HG03565 (cell line): Measurements from ENCODE around the gene PHF12.
"Not testable (repeated sequence)": the region's sequence is repeated elsewhere in the genome, so short reads cannot be mapped to it uniquely, and the experiment has no call there.

Experiments used
- ATAC-seq: cut with Tn5 transposase; IDR thresholded peaks from one replicate; pipeline ENCODE4 v1.9.1; 2021; ENCODE audit warnings: mild to moderate bottlenecking, moderate library complexity; ENCODE audit not compliant: unreplicated experiment

Gene PHF12

DNA sequence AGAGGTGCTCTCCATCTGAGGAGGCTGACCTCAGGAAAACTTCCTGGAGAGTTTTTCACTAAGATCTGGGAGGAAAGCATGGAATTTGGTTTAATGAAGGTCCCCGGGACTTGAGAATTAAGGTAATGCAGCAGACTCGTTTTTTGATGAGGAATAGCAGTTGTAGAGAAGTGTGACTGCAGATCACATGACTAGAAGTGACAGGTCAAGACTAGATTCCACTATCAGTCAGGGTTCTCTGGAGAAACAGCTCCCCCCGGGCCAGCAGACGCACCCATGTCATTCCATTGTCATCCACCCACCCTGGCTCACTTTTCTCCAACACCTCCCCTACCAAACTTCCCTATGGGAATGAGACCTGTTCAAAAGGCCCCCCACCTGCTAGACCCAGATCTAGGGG lies 46.5 kb downstream of the PHF12 start:
- ATAC-seq = no peak

DNA sequence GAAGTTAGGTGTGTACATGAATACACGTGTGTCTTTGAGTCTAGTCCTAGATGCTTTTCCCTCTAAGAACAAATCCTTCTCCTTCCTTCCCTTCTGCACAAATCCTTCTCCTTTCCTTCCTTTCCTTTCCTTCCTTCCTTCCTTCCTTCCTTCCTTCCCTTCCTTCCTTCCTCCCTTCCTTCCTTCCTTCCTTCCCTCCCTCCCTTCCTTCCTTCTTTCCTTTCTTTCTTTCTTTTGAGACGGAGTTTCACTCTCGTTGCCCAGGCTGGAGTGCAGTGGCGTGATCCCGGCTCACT lies 47.8 kb downstream of the PHF12 start:
- ATAC-seq = not testable (repeated sequence)

DNA sequence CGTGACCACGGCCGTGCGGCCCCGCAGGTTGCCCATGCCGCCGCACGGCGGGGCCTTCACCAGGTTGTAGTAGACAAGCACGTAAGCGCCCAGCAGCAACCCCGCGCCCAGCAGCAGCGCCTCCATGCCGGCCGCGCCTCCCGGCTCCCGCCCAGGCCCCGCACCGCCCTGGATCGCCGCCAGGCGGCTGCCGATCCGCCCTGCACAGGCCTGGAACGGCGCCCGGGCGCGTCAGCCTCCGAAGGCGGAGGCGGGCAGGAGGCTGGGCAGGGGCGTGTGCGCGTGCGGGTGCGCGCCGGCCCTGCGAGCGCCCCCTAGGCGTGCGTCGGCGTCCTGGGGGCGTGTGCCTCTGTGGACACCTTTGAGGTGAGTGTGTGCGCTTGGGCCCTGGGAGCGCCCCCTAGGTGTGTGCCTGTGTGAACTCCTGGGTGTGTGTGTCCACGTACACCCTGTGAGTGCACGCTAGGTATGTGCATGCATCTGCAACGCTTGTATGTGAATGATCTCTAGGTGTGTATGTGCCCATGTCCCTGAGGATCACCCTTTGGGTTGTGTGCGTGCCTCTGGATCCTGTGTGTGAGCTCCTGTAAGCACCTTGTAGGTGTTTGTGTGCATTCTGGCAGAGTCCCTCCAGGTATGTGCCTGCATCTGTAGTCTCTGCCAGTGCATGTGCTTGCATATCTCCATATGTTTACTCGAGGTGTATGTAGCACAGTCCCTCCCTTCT lies 48.3 kb downstream of the PHF12 start, which contains the start of gene DHRS13:
DHRS13 (minus strand) TSS at position 261 of the 727 bp plus-strand sequence; CDS start at position 126, 135 bp downstream.
- ATAC-seq = peak; percentile 82

DNA sequence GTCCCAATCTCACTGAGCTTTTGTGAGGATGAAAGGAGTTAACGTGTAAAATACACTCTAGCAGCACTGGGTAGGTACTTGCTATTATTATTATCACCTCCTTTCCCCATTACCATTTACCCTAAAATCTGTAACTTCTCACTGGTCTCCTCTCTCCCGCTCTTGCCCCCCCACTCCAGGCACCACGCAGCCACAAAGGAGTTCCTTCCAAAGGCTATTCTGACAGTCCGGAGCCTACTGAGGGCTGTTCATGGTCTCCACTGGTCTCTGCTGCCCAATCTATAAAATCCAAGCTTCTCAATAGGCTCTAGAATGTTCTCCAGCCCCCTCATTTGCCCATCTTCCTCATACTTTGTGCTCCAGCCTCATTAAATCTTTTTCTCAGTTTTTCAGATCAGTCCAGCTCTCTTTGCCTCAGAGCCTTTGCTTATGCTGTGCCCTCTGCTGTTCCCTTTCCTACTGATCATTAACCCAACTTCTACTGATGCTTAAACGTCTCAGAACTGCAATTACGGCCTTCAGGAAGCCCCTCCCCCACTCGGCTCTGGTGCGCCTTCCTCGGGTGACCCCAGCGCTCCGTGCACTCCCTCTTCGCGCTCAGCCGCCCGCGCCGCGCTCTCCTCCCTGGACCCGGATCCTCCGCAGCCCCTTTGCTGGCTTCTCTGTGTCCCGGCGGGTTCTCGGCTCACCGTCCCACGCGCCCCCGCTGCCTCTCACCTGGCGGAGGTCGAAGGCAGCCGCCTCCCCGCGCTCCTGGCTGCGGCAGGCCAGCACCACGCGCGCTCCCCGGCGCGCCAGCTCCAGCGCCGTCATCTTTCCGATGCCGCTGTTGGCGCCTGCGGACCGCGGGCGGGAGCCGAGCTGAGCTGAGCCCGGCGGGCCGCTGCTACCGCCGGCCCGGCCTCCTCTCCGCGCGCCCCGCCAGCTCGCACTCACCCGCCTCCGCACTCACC lies 49.2 kb downstream of the PHF12 start:
- ATAC-seq = peak; percentile 21

DNA sequence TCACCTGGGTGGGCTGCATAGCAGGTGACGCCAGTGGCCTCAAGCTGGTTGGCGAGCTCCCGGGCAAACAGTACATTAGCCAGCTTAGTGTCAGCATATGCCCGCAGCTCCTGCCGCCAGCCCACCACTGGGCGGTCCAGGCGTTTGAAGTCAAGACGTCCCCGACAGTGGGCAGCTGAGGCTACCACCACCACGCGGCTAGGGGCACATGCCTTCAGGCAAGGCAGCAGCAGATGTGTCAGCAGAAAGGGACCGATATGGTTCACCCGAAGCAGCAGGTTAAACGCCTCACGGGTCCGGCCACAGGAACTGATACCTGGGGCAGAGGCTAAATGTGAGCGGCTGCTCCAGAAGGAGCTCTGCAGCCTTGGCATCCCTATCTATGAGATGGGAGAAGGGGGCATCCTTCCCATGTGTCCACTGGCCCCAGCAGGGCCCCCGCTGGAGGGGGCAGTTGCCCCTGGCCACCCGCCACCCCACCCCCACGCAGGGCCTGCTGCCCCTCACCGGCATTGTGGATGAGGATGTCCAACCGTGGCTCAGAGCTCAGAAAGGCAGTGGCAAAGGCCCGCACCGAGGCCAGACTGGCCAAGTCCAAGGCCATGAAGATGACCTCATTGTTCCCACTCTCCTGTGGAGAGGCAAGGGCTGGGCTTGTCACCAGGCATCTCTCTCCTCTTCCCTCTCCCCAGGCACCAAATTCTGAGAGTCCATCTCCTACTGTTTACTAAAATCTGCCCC lies 50.2 kb downstream of the PHF12 start:
- ATAC-seq = no peak

DNA sequence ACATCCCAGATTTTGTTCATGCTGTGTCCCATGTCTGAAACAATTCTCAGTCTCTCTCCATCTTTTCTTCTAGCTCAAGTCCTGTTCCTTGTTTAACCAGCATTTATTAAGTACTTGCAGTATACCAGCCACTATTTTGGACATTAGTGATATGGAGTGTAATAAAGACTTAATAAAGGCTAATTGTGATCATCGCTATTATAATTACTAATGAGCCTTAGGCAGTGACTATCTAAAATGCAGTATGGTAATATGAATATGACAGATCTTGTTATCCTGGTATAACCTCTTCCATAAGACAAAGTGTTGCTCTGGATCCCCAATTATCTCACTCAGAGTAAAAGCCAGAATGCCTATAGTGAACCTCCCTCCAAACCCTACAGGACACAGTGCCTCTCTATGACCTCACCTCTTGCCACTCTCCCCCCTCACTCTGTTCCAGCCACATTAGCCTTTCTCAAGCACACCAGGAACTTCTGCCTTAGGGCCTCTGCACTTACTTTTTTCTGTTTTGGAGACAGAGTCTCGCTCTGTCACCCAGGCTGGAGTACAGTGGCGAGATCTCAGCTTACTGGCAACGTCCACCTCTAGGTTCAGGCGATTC lies 52.0 kb downstream of the PHF12 start:
- no peak for ATAC-seq

DNA sequence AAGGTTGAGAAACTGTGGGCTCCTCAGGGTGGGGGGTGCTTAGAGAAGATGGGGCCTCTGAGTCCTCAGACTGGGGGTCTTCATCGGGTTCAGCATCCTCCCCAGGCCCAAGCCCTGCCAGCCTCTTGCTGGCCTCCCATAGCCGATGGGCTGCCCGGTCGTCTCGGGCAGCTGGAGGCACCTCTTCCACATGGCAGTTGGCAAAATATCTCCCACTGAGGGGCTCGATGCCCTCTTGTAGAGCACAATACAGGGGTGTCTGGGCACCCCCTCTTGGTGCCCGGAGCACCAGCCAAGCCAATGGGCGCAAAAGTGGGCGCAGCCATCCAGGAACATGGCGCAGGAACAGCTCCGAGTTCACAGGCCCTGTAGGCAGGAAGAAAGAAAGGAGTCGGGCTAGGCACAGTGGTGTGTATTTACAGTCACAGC lies 52.8 kb downstream of the PHF12 start:
- no peak for ATAC-seq

DNA sequence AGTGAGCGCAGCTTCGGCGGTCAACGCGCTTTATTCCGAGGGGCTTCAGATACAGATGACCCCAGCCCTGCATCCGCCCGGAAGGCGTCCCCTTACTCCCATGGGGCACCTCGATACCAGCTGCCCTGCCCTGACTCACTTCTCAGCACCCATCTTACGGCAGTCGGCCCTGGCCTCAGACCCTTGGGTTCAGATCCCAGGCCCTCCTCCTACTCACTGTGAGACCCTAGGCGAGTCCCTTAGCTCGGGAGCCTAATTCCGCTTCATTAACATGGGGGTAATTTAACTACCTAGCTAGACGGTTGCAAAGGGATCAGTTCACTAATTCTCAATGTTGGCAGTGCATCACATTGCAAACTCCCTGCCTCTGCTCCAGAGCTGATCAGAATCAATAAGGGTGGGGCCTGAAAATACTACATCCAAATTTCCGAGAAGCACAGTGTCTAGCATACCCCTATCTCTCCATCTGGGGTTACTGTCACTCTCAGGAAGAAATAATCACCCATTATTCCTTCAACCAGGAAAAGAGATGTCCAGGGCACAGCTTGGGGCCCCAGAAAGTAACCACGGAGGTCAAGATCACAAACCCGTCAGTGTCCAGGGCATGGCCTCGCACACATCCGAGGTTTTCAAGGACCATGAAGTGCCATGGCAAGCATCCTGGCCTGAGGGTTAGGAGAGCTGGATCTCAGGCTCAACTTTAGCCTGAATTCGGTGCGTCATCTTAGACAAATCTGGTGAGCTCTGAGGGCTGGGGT lies 53.4 kb downstream of the PHF12 start:
- ATAC-seq = no peak

DNA sequence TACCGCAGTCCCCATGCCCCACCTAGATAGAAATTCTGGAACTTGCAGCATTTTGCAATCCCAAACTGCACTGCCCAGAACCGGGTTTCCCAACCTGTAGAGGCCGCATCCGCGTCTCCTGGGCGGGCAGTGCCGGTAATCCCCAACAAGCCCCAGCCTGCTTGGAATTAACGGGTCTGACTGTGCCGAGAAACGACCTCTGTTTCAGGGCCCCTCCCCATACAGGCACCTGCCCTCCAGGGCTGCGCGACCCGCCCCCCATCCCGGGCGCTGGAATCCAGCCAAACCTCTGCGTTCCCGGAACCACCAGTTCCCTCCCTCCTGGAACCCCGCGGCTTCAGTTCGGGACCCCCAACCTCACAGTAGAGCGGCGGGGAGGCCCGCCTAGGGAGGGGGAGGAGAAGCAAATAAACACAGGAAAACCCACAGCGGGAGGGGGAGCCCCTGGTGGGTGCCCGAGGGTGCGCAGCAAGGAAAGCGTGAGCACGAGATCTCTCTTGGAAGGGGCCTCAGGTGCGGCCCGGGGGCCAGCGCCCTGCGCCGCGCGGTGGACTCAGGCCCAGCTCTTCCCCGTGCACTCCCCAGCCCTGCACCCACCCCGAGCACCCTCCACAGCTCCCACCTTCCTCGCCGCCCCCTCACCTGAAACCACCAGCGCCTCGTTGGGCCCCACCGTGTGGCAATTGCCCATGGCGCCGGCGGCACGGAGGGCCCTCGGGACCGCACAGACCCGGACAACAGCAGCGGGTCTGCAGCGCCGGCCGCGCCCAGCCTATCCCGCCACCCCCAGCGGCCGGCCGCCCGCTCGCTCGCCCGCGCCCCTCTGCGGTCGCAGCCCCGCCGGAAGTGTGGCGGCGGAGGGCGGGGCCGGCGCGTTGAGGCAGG lies 54.2 kb downstream of the PHF12 start, which contains the start of gene FLOT2:
FLOT2 (minus strand) TSS at position 850 of the 885 bp plus-strand sequence; CDS start at position 691, 159 bp downstream.
- ATAC-seq = no peak

DNA sequence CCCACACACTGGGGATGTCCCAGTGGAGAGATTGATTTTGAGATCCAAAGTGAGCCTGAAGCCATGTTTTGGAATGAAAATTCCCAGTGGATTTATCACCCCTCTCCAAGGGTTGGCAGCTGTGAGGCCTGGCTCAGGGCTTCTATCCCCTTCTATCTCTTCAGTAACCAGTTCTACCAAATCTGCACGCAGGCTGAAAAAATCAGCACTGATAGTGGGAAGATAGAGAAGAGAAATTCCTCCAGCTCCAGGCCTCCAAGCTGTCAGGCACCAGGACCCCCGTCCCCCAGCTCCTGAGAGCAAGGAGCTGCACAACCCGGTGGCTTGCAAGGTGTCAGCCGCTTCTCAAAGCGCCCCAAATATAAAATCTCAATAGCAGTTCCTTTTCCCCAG lies 54.8 kb downstream of the PHF12 start:
- ATAC-seq = no peak

DNA sequence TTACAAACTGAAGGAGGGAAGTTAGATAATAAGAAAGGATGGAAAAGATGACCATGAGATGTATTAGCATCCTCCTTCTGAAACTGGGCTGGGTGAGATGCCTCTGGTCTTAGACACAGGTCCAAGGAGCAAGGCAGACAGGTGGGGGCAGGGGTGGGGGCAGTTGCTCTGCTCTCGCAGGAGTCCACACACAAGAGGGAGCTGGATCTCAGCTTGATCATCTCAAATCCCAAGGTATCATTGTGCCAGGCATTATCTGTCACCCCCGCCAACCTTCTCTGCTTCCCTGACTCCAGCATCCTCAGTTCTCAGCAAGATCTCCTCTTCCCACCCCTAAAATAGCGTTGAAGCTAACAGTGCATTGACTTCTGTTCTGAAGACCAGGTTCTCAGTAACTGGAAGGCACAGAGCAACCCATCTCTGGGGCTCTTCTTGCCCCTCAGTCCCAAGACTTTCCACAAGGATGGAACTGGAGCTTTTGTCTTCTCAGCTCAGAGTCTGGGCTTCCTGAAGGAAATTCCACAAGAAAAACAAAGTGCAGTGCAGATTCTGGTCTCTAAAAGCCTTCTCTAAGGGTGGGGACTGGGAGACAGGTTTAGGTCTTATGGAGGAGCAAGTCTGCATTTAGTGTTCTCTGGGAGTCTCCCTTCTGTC lies 55.4 kb downstream of the PHF12 start:
- no peak for ATAC-seq

DNA sequence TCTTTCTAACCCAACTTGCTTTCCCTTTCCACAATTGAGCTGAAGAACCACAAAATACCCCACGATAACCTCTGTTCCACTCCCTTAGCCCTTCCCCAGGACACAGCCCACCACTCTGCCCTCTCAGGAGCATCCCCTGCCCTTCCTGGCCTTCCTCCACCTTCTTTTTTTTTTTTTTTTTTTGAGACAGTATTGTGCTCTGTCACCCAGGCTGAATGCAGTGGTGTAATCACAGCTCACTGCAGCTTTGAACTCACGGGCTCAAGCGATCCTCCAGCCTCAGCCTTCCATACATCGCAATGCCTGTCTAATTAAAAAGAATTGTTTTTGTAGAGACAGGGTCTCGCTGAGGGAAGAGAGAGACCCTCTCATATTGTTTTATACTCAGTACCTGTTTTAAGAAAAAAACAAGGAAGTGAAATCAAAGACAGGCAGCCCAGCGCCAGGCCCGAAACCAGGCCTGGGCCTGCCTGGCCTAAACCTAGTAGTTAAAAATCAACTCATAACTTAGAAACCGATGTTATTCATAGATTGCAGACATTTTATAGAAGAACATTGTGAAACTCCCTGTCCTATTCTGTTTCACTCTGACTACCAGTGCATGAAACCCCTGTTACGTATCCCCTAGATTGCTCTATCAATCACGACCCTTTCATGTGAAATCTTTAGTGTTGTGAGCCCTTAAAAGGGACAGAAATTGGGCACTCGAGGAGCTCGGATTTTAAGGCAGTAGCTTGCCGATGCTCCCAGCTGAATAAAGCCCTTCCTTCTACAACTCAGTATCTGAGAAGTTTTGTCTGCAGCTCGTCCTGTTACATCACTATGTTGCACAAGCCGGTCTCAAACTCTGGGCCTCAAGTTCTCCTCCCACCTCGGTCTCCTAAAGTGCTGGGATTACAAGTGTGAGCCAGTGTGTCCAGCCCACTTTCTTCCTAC lies 57.8 kb downstream of the PHF12 start:
- not testable (repeated sequence) for ATAC-seq

DNA sequence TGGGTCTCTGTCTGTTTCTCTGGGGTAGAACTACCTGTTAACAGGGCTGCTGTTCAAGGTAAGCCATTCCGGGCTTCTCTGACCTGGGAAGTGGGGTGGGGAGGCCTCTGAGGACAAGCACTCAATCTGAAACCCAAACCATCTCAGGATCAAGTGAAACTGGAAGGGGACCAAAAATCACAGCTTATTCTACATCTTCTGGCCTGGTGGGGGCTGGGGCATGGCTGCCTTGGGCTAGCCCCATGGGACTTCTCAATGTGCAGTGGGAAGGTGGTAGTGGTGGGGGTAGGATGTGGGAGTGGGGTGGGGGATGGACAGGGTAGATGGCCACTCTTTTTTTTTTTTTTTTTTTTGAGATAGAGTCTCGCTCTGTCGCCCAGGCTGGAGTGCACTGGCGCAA lies 59.3 kb downstream of the PHF12 start:
- no peak for ATAC-seq

DNA sequence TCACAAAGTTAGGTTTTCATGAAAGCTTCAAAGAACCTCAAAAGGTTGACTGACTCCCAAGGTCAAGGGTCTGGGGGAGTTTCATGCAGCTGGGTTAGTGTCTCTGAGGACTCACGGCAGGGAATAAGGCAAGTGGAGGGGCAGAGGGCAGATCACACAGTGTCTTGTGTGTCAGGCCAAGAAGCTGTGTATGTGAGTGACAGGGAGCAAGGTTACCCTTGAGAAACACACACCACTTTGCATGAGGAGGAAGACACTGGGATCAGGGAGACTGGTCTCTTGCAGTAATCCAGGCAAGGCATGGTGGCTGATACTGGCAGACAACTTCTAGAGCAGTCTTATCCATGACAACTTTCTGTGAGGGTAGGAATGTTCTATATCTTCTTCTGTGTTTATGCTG lies 60.1 kb downstream of the PHF12 start:
- no peak for ATAC-seq

DNA sequence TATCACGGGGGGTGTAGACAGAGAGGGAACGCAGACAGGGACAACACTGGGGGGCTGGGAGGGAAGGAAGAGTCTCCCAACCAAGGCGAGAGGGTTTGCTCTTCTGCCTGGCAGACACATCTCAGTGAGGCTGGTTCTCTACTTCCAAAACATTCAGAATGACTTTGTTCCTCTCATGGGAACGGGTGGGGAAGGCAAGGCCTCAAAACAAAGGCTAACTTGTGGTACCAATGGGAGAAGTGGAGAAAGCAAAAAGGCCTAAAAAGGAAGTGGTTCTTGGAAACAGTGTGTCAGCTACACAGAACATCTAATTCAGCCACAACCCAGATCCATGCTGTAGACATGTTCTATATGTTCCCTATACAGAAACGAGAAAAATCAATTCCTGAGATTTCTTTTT lies 61.3 kb downstream of the PHF12 start:
- ATAC-seq = no peak

DNA sequence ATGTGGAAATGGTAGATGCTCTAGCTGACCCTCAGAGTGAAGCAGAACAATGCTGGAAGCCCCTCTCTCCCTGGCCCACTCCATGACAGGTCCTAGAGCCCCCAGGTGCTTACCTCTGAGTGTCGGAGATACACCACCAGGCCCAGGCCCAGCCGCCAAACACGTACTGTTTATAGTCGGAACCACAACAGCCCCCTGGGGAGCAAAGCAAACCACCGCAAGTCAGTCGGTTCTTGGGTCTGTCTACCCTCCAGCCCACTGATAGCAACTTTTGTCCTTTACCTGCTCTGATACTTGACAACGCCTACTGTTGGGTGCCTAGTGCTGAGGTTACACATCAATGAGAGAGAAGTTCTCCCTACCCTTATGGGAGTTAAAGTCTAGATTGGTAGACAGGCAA lies 62.5 kb downstream of the PHF12 start:
- no peak for ATAC-seq

DNA sequence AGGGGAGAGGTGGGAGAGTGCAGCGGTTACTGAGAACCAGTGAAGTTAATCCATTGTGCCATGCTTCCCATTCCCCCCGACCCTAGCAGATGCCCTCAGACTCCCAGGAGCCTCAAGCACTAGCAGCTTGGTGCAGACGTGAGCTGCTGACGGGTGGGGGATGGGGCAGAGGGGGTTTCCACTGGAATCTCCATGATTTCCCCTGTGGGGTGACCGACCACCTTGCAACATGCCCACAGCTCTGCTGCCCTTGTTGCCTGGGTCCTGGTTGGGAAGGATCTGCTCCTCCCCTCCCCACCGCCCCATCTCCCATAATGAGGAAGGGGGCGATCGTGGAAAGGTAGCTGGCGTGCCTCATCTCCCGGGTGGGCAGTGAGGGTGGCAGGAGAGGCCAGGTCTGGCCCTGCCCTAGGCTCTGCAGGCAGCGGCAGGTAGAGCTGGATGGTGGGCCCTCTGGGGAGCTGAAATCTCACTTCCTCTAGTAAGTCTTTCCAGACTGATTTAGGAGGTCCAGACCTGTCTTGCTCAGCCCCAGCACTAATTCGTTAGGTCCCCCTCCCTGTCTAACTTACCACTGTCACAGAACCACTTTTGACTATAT lies 63.3 kb downstream of the PHF12 start:
- no peak for ATAC-seq
